ENCODE data around the gene ZNF438.

DNA sequence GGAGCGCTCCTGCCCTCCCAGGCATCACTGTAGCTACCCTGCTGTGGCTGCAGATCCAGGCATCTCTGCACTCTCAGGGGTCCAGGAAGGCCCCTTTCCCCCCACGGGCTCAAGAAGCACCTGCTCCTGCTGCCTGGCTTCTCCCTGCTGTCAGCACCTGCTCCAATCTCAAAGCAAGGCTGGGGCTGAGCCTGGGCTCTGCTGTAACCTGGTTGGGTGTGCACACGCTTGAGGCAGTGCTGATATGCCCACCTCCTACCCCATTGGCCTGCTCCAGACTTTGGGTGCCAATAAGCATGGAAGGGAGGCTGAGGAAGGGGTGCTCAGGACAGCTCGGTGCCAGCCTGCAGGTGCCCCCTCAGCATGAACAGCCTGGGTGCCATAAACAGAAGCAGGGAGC is 185.0 kb downstream of the ZNF438 start:
- TF ChIP-seq, protein P1, sequence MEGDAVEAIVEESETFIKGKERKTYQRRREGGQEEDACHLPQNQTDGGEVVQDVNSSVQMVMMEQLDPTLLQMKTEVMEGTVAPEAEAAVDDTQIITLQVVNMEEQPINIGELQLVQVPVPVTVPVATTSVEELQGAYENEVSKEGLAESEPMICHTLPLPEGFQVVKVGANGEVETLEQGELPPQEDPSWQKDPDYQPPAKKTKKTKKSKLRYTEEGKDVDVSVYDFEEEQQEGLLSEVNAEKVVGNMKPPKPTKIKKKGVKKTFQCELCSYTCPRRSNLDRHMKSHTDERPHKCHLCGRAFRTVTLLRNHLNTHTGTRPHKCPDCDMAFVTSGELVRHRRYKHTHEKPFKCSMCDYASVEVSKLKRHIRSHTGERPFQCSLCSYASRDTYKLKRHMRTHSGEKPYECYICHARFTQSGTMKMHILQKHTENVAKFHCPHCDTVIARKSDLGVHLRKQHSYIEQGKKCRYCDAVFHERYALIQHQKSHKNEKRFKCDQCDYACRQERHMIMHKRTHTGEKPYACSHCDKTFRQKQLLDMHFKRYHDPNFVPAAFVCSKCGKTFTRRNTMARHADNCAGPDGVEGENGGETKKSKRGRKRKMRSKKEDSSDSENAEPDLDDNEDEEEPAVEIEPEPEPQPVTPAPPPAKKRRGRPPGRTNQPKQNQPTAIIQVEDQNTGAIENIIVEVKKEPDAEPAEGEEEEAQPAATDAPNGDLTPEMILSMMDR (IDR thresholded peaks at IDR 0.05) = no peak
- TF ChIP-seq EP300 (IDR thresholded peaks at IDR 0.05) = no peak
- TF ChIP-seq POLR2AphosphoS5 (IDR thresholded peaks at IDR 0.05) = no peak
- TF ChIP-seq POLR2A (IDR thresholded peaks at IDR 0.05) = no peak
